Loucy (cell line): ENCODE measurements around the gene MMP28.
"Not testable (repeated sequence)": the region's sequence is repeated elsewhere in the genome, so short reads cannot be mapped to it uniquely, and the experiment has no call there.

ENCODE experiments used
- H2AFZ ChIP-seq: fragments of 200-600 bp; sonication (generic); 2 replicates; pipeline ENCODE4 v1.6.0; 2016; ENCODE audit warnings: antibody characterized with exemption, mild to moderate bottlenecking, low read length, moderate library complexity
- H3F3A ChIP-seq: fragments of 200-600 bp; 2 replicates; pipeline ENCODE4 v1.6.0; 2016; ENCODE audit warnings: antibody characterized with exemption, low read depth, mild to moderate bottlenecking
- H3K27me3 ChIP-seq: fragments of 200-600 bp; sonication (generic); 2 replicates; pipeline ENCODE4 v1.6.1; 2014; ENCODE audit warnings: low read length, mild to moderate bottlenecking; ENCODE audit not compliant: insufficient read depth, poor library complexity, severe bottlenecking
- H3K36me3 ChIP-seq: fragments of 200-600 bp; sonication (generic); 2 replicates; pipeline ENCODE4 v1.6.1; 2016; ENCODE audit warnings: low read length; ENCODE audit not compliant: insufficient read depth
- H3K4me1 ChIP-seq: fragments of 200-600 bp; sonication (generic); 2 replicates; pipeline ENCODE4 v1.5.1; 2014; ENCODE audit warnings: low read length, mild to moderate bottlenecking; ENCODE audit not compliant: insufficient read depth, poor library complexity, severe bottlenecking
- H3K4me2 ChIP-seq: fragments of 200-600 bp; sonication (generic); 2 replicates; pipeline ENCODE4 v1.6.0; 2014; ENCODE audit warnings: antibody characterized with exemption, low read length, low read depth, mild to moderate bottlenecking; ENCODE audit not compliant: poor library complexity, severe bottlenecking
- H3K4me3 ChIP-seq: fragments of 200-600 bp; sonication (generic); 2 replicates; pipeline ENCODE4 v1.5.1; 2014; ENCODE audit warnings: low read length, mild to moderate bottlenecking, mixed read lengths; ENCODE audit not compliant: poor library complexity, severe bottlenecking
- H3K79me2 ChIP-seq: fragments of 200-600 bp; sonication (generic); 2 replicates; pipeline ENCODE4 v1.6.1; 2014; ENCODE audit warnings: low read length; ENCODE audit not compliant: insufficient read depth
- H3K9ac ChIP-seq: fragments of 200-600 bp; sonication (generic); 2 replicates; pipeline ENCODE4 v1.6.0; 2014; ENCODE audit warnings: mild to moderate bottlenecking, low read depth, low read length, moderate library complexity; ENCODE audit not compliant: poor library complexity, severe bottlenecking
- H3K9me2 ChIP-seq: fragments of 200-600 bp; sonication (generic); replicated peaks from 2 replicates; pipeline ENCODE4 v1.6.1; 2016; ENCODE audit warnings: low read depth, low read length, mixed read lengths
- H3K9me3 ChIP-seq: fragments of 200-600 bp; sonication (generic); 2 replicates; pipeline ENCODE4 v1.6.1; 2014; ENCODE audit warnings: mild to moderate bottlenecking, antibody characterized with exemption, low read length, low read depth; ENCODE audit not compliant: insufficient read depth
- H4K20me1 ChIP-seq: fragments of 200-600 bp; sonication (generic); 2 replicates; pipeline ENCODE4 v1.6.0; 2014; ENCODE audit warnings: antibody characterized with exemption, low read length, mild to moderate bottlenecking; ENCODE audit not compliant: insufficient read depth, poor library complexity, severe bottlenecking
- CTCF ChIP-seq: fragments of 200-600 bp; sonication (generic); conservative IDR thresholded peaks from 2 replicates; pipeline ENCODE4 v1.5.1; 2014; ENCODE audit warnings: mild to moderate bottlenecking, antibody characterized with exemption, low read length
- EZH2phosphoT487 ChIP-seq: fragments of 200-600 bp; IDR thresholded peaks from 2 replicates; pipeline ENCODE4 v1.6.1; 2018; ENCODE audit warnings: antibody characterized with exemption, mild to moderate bottlenecking, moderate library complexity, borderline replicate concordance

The MMP28 gene

GRCh38 chr17:35752945-35753764, 42.3 kb downstream of the MMP28 start, which contains the start of gene GAS2L2:
Gene GAS2L2 (minus strand): TSS chr17:35753239. CDS start chr17:35752850, 389 bp downstream.
- Histone ChIP-seq H3K27me3 (no peaks in the 10 kb centered on the region), H3K9me3 (no peaks in the 10 kb centered on the region), H3K79me2 (no peaks in the 10 kb centered on the region), H2AFZ (no peak within 1 kb of the TSS), H3K4me2 (no peak within 1 kb of the TSS), H3K9ac (no peak within 1 kb of the TSS), H3K36me3 (no peaks in the 10 kb centered on the region), H3K9me2 (no peaks in the 10 kb centered on the region), H3K4me1 (peaks cover 3% of the 10 kb centered on the region), H3F3A (no peaks in the 10 kb centered on the region), H3K4me3 (no peak within 1 kb of the TSS), H4K20me1 (no peaks in the 10 kb centered on the region)
- TF ChIP-seq EZH2phosphoT487: no peak

- no peak overlapping the region for H3K4me2 ChIP-seq
- H3K79me2 ChIP-seq: no peaks in the 10 kb centered on the region
- no peaks in the 10 kb centered on the region for H3F3A ChIP-seq
- TF ChIP-seq CTCF: no peak
- no peak for TF ChIP-seq EZH2phosphoT487
- H3K36me3 ChIP-seq: no peaks in the 10 kb centered on the region
- no peaks in the 10 kb centered on the region for H3K27me3 ChIP-seq
- no peaks in the 10 kb centered on the region for H3K9me2 ChIP-seq
- no peak overlapping the region for H2AFZ ChIP-seq
- H4K20me1 ChIP-seq: no peaks in the 10 kb centered on the region
- H3K9me3 ChIP-seq: no peaks in the 10 kb centered on the region
- H3K4me1 ChIP-seq: peaks cover 3% of the 10 kb centered on the region
- H3K4me3 ChIP-seq: no peak overlapping the region
- H3K9ac ChIP-seq: no peak overlapping the region
Measured at GRCh38 chr17:35752471-35752870, 43.0 kb downstream of the MMP28 start.

GRCh38 chr17:35751541-35751940, 43.9 kb downstream of the MMP28 start:
- H3K36me3 ChIP-seq, H3K4me1 ChIP-seq, H3K4me3 ChIP-seq, H3F3A ChIP-seq, H2AFZ ChIP-seq, H3K79me2 ChIP-seq, H3K4me2 ChIP-seq, H4K20me1 ChIP-seq, H3K9me3 ChIP-seq, H3K9me2 ChIP-seq, H3K27me3 ChIP-seq, H3K9ac ChIP-seq: not testable (repeated sequence)

GRCh38 chr17:35750526-35751395, 44.7 kb downstream of the MMP28 start:
- peaks cover 3% of the 10 kb centered on the region for H3K4me1 ChIP-seq
- no peak overlapping the region for H3K9ac ChIP-seq
- no peaks in the 10 kb centered on the region for H3K36me3 ChIP-seq
- no peaks in the 10 kb centered on the region for H4K20me1 ChIP-seq
- H3K79me2 ChIP-seq: no peaks in the 10 kb centered on the region
- H2AFZ ChIP-seq: no peak overlapping the region
- no peaks in the 10 kb centered on the region for H3K27me3 ChIP-seq
- H3K4me2 ChIP-seq: peak overlapping the region; percentile 70
- H3F3A ChIP-seq: no peaks in the 10 kb centered on the region
- H3K4me3 ChIP-seq: no peak overlapping the region
- no peaks in the 10 kb centered on the region for H3K9me3 ChIP-seq
- no peaks in the 10 kb centered on the region for H3K9me2 ChIP-seq
- no peak for TF ChIP-seq EZH2phosphoT487
- TF ChIP-seq CTCF: no peak
